Measurements from ENCODE around the gene TEX12.
"Not testable (repeated sequence)": the region's sequence is repeated elsewhere in the genome, so short reads cannot be mapped to it uniquely, and the experiment has no call there.

The TEX12 gene

GRCh38 chr11:112185883-112186282 lies 18.7 kb downstream of the TEX12 start:
- Histone ChIP-seq H3K4me1 (ENCODE audit: control insufficient read depth, insufficient read depth, low read length, unreplicated experiment) (no peaks in the 10 kb centered on the region), H3K4me3 (ENCODE audit: low read depth, low read length) (no peak overlapping the region), H3K36me3 (ENCODE audit: insufficient read depth, low read length) (no peaks in the 10 kb centered on the region), H3K27ac (ENCODE audit: low read depth, low read length) (no peak overlapping the region), H2AFZ (ENCODE audit: low read length, unreplicated experiment) (no peak overlapping the region), H3K79me2 (ENCODE audit: control insufficient read depth, insufficient read depth, low read length, unreplicated experiment) (no peaks in the 10 kb centered on the region), H3K27me3 (ENCODE audit: insufficient read depth, low read length) (no peaks in the 10 kb centered on the region)

- Histone ChIP-seq H3K36me3 (ENCODE audit: insufficient read depth, low read length) (no peaks in the 10 kb centered on the region), H3K79me2 (ENCODE audit: control insufficient read depth, insufficient read depth, low read length, unreplicated experiment) (no peaks in the 10 kb centered on the region), H2AFZ (ENCODE audit: low read length, unreplicated experiment) (no peak overlapping the region), H3K4me1 (ENCODE audit: control insufficient read depth, insufficient read depth, low read length, unreplicated experiment) (no peaks in the 10 kb centered on the region), H3K4me3 (ENCODE audit: low read depth, low read length) (no peak overlapping the region), H3K27me3 (ENCODE audit: insufficient read depth, low read length) (no peaks in the 10 kb centered on the region), H3K27ac (ENCODE audit: low read depth, low read length) (no peak overlapping the region)
Observed at GRCh38 chr11:112186304-112186703, 19.1 kb downstream of the TEX12 start.

- H3K36me3 ChIP-seq (ENCODE audit: insufficient read depth, low read length); H3K4me1 ChIP-seq (ENCODE audit: control insufficient read depth, insufficient read depth, low read length, unreplicated experiment); H3K79me2 ChIP-seq (ENCODE audit: control insufficient read depth, insufficient read depth, low read length, unreplicated experiment); H3K4me3 ChIP-seq (ENCODE audit: low read depth, low read length); H3K27ac ChIP-seq (ENCODE audit: low read depth, low read length); H3K27me3 ChIP-seq (ENCODE audit: insufficient read depth, low read length); H2AFZ ChIP-seq (ENCODE audit: low read length, unreplicated experiment): not testable (repeated sequence)
Observed at GRCh38 chr11:112195113-112195512, 27.9 kb downstream of the TEX12 start.

- no peaks in the 10 kb centered on the region for H3K79me2 ChIP-seq (ENCODE audit: control insufficient read depth, insufficient read depth, low read length, unreplicated experiment)
- no peak overlapping the region for H2AFZ ChIP-seq (ENCODE audit: low read length, unreplicated experiment)
- H3K4me3 ChIP-seq (ENCODE audit: low read depth, low read length): no peak overlapping the region
- peaks cover 6% of the 10 kb centered on the region for H3K4me1 ChIP-seq (ENCODE audit: control insufficient read depth, insufficient read depth, low read length, unreplicated experiment)
- H3K36me3 ChIP-seq (ENCODE audit: insufficient read depth, low read length): no peaks in the 10 kb centered on the region
- H3K27me3 ChIP-seq (ENCODE audit: insufficient read depth, low read length): no peaks in the 10 kb centered on the region
- no peak overlapping the region for H3K27ac ChIP-seq (ENCODE audit: low read depth, low read length)
Observed at GRCh38 chr11:112195951-112196351, 28.8 kb downstream of the TEX12 start.

GRCh38 chr11:112196519-112197087 lies 29.4 kb downstream of the TEX12 start:
- no peaks in the 10 kb centered on the region for H3K27me3 ChIP-seq (ENCODE audit: insufficient read depth, low read length)
- H3K4me1 ChIP-seq (ENCODE audit: control insufficient read depth, insufficient read depth, low read length, unreplicated experiment): peaks cover 6% of the 10 kb centered on the region
- no peaks in the 10 kb centered on the region for H3K79me2 ChIP-seq (ENCODE audit: control insufficient read depth, insufficient read depth, low read length, unreplicated experiment)
- no peak overlapping the region for H2AFZ ChIP-seq (ENCODE audit: low read length, unreplicated experiment)
- no peak overlapping the region for H3K27ac ChIP-seq (ENCODE audit: low read depth, low read length)
- no peak overlapping the region for H3K4me3 ChIP-seq (ENCODE audit: low read depth, low read length)
- H3K36me3 ChIP-seq (ENCODE audit: insufficient read depth, low read length): no peaks in the 10 kb centered on the region

GRCh38 chr11:112199101-112199500 lies 31.9 kb downstream of the TEX12 start:
- not testable (repeated sequence) for H3K36me3 ChIP-seq (ENCODE audit: insufficient read depth, low read length); H3K4me3 ChIP-seq (ENCODE audit: low read depth, low read length); H3K4me1 ChIP-seq (ENCODE audit: control insufficient read depth, insufficient read depth, low read length, unreplicated experiment); H3K27me3 ChIP-seq (ENCODE audit: insufficient read depth, low read length); H3K27ac ChIP-seq (ENCODE audit: low read depth, low read length); H3K79me2 ChIP-seq (ENCODE audit: control insufficient read depth, insufficient read depth, low read length, unreplicated experiment); H2AFZ ChIP-seq (ENCODE audit: low read length, unreplicated experiment)

GRCh38 chr11:112200252-112200651 lies 33.1 kb downstream of the TEX12 start:
- Histone ChIP-seq H2AFZ (ENCODE audit: low read length, unreplicated experiment) (no peak overlapping the region), H3K79me2 (ENCODE audit: control insufficient read depth, insufficient read depth, low read length, unreplicated experiment) (no peaks in the 10 kb centered on the region), H3K4me3 (ENCODE audit: low read depth, low read length) (no peak overlapping the region), H3K36me3 (ENCODE audit: insufficient read depth, low read length) (no peaks in the 10 kb centered on the region), H3K4me1 (ENCODE audit: control insufficient read depth, insufficient read depth, low read length, unreplicated experiment) (peaks cover 6% of the 10 kb centered on the region), H3K27ac (ENCODE audit: low read depth, low read length) (no peak overlapping the region), H3K27me3 (ENCODE audit: insufficient read depth, low read length) (no peaks in the 10 kb centered on the region)

GRCh38 chr11:112206071-112206470 lies 38.9 kb downstream of the TEX12 start:
- Histone ChIP-seq H3K79me2 (ENCODE audit: control insufficient read depth, insufficient read depth, low read length, unreplicated experiment) (no peaks in the 10 kb centered on the region), H3K27ac (ENCODE audit: low read depth, low read length) (no peak overlapping the region), H3K27me3 (ENCODE audit: insufficient read depth, low read length) (no peaks in the 10 kb centered on the region), H2AFZ (ENCODE audit: low read length, unreplicated experiment) (no peak overlapping the region), H3K4me1 (ENCODE audit: control insufficient read depth, insufficient read depth, low read length, unreplicated experiment) (no peaks in the 10 kb centered on the region), H3K36me3 (ENCODE audit: insufficient read depth, low read length) (no peaks in the 10 kb centered on the region), H3K4me3 (ENCODE audit: low read depth, low read length) (no peak overlapping the region)

- Histone ChIP-seq H3K27ac (ENCODE audit: low read depth, low read length) (no peak overlapping the region), H3K27me3 (ENCODE audit: insufficient read depth, low read length) (no peaks in the 10 kb centered on the region), H2AFZ (ENCODE audit: low read length, unreplicated experiment) (no peak overlapping the region), H3K36me3 (ENCODE audit: insufficient read depth, low read length) (no peaks in the 10 kb centered on the region), H3K4me3 (ENCODE audit: low read depth, low read length) (no peak overlapping the region), H3K79me2 (ENCODE audit: control insufficient read depth, insufficient read depth, low read length, unreplicated experiment) (no peaks in the 10 kb centered on the region), H3K4me1 (ENCODE audit: control insufficient read depth, insufficient read depth, low read length, unreplicated experiment) (peaks cover 9% of the 10 kb centered on the region)
Observed at GRCh38 chr11:112210890-112211289, 43.7 kb downstream of the TEX12 start.

GRCh38 chr11:112211536-112211935 lies 44.4 kb downstream of the TEX12 start:
- H3K27ac ChIP-seq (ENCODE audit: low read depth, low read length): no peak overlapping the region
- peaks cover 9% of the 10 kb centered on the region for H3K4me1 ChIP-seq (ENCODE audit: control insufficient read depth, insufficient read depth, low read length, unreplicated experiment)
- H3K79me2 ChIP-seq (ENCODE audit: control insufficient read depth, insufficient read depth, low read length, unreplicated experiment): no peaks in the 10 kb centered on the region
- H2AFZ ChIP-seq (ENCODE audit: low read length, unreplicated experiment): no peak overlapping the region
- H3K36me3 ChIP-seq (ENCODE audit: insufficient read depth, low read length): no peaks in the 10 kb centered on the region
- no peak overlapping the region for H3K4me3 ChIP-seq (ENCODE audit: low read depth, low read length)
- H3K27me3 ChIP-seq (ENCODE audit: insufficient read depth, low read length): no peaks in the 10 kb centered on the region

- no peaks in the 10 kb centered on the region for H3K36me3 ChIP-seq (ENCODE audit: insufficient read depth, low read length)
- H3K79me2 ChIP-seq (ENCODE audit: control insufficient read depth, insufficient read depth, low read length, unreplicated experiment): no peaks in the 10 kb centered on the region
- no peak overlapping the region for H2AFZ ChIP-seq (ENCODE audit: low read length, unreplicated experiment)
- no peak overlapping the region for H3K4me3 ChIP-seq (ENCODE audit: low read depth, low read length)
- no peaks in the 10 kb centered on the region for H3K27me3 ChIP-seq (ENCODE audit: insufficient read depth, low read length)
- peaks cover 9% of the 10 kb centered on the region for H3K4me1 ChIP-seq (ENCODE audit: control insufficient read depth, insufficient read depth, low read length, unreplicated experiment)
- H3K27ac ChIP-seq (ENCODE audit: low read depth, low read length): no peak overlapping the region
Observed at GRCh38 chr11:112212290-112212689, 45.1 kb downstream of the TEX12 start.

All from ACC112 (cell line).